ENCODE results near the gene ZNF827.

Gene ZNF827

GRCh38 chr4:145868637-145869409, 69.8 kb downstream of the ZNF827 start:
- H3K4me3 ChIP-seq (replicated peaks; ENCODE audit: low read depth, low read length) = no peak overlapping the region
- no peaks in the 10 kb centered on the region; the same call in 1 of the 2 replicates for H3K36me3 ChIP-seq (ENCODE audit: control insufficient read depth, insufficient read depth, low read length)
- TF ChIP-seq, protein P1, sequence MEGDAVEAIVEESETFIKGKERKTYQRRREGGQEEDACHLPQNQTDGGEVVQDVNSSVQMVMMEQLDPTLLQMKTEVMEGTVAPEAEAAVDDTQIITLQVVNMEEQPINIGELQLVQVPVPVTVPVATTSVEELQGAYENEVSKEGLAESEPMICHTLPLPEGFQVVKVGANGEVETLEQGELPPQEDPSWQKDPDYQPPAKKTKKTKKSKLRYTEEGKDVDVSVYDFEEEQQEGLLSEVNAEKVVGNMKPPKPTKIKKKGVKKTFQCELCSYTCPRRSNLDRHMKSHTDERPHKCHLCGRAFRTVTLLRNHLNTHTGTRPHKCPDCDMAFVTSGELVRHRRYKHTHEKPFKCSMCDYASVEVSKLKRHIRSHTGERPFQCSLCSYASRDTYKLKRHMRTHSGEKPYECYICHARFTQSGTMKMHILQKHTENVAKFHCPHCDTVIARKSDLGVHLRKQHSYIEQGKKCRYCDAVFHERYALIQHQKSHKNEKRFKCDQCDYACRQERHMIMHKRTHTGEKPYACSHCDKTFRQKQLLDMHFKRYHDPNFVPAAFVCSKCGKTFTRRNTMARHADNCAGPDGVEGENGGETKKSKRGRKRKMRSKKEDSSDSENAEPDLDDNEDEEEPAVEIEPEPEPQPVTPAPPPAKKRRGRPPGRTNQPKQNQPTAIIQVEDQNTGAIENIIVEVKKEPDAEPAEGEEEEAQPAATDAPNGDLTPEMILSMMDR (IDR thresholded peaks at IDR 0.05; ENCODE audit: insufficient read depth, low read length, poor library complexity, severe bottlenecking) = no peak
- DNase-seq (ENCODE audit: extremely low read depth, insufficient read length) = peak; percentile 35
- no peaks in the 10 kb centered on the region for H3K27me3 ChIP-seq (replicated peaks; ENCODE audit: control insufficient read depth, insufficient read depth, low read length)

- H3K36me3 ChIP-seq (ENCODE audit: control insufficient read depth, insufficient read depth, low read length) = no peaks in the 10 kb centered on the region; the same call in 1 of the 2 replicates
- TF ChIP-seq, protein P1 (IDR thresholded peaks at IDR 0.05; ENCODE audit: insufficient read depth, low read length, poor library complexity, severe bottlenecking) = no peak
Observed at GRCh38 chr4:145867406-145867805, 71.2 kb downstream of the ZNF827 start.

GRCh38 chr4:145866991-145867390, 71.6 kb downstream of the ZNF827 start:
- no peak for DNase-seq (ENCODE audit: extremely low read depth, insufficient read length)
- H3K27me3 ChIP-seq (replicated peaks; ENCODE audit: control insufficient read depth, insufficient read depth, low read length) = no peaks in the 10 kb centered on the region
- TF ChIP-seq, protein P1 (IDR thresholded peaks at IDR 0.05; ENCODE audit: insufficient read depth, low read length, poor library complexity, severe bottlenecking) = no peak
- peaks cover 1% of the 10 kb centered on the region for H3K36me3 ChIP-seq (ENCODE audit: control insufficient read depth, insufficient read depth, low read length)
- no peak overlapping the region for H3K4me3 ChIP-seq (replicated peaks; ENCODE audit: low read depth, low read length)

More at GRCh38 chr4:145867406-145867805, 71.2 kb downstream of the ZNF827 start:
- Histone ChIP-seq H3K27me3 (replicated peaks; ENCODE audit: control insufficient read depth, insufficient read depth, low read length) (no peaks in the 10 kb centered on the region), H3K4me3 (replicated peaks; ENCODE audit: low read depth, low read length) (no peak overlapping the region)
- no peak for DNase-seq (ENCODE audit: extremely low read depth, insufficient read length)

GRCh38 chr4:145865274-145865941, 73.2 kb downstream of the ZNF827 start:
- Histone ChIP-seq H3K36me3 (ENCODE audit: control insufficient read depth, insufficient read depth, low read length) (peaks cover 8% of the 10 kb centered on the region), H3K27me3 (replicated peaks; ENCODE audit: control insufficient read depth, insufficient read depth, low read length) (no peaks in the 10 kb centered on the region), H3K4me3 (replicated peaks; ENCODE audit: low read depth, low read length) (no peak overlapping the region)
- no peak for DNase-seq (ENCODE audit: extremely low read depth, insufficient read length)
- TF ChIP-seq, protein P1 (IDR thresholded peaks at IDR 0.05; ENCODE audit: insufficient read depth, low read length, poor library complexity, severe bottlenecking) = no peak

GRCh38 chr4:145863191-145863590, 75.4 kb downstream of the ZNF827 start:
- no peak for DNase-seq (ENCODE audit: extremely low read depth, insufficient read length)

More at GRCh38 chr4:145863191-145863590, 75.4 kb downstream of the ZNF827 start:
- H3K4me3 ChIP-seq (replicated peaks; ENCODE audit: low read depth, low read length) = no peak overlapping the region
- peaks cover 10% of the 10 kb centered on the region for H3K36me3 ChIP-seq (ENCODE audit: control insufficient read depth, insufficient read depth, low read length)
- TF ChIP-seq, protein P1 (IDR thresholded peaks at IDR 0.05; ENCODE audit: insufficient read depth, low read length, poor library complexity, severe bottlenecking) = no peak
- no peaks in the 10 kb centered on the region for H3K27me3 ChIP-seq (replicated peaks; ENCODE audit: control insufficient read depth, insufficient read depth, low read length)

Data from GM06990 (cell line).